H9 (cell line): ENCODE results near the gene SHISA4. TPM values are rescaled to one million over a fixed set of nuclear protein-coding genes. Genes with fewer than 3 reads are reported as not detected.
A peak's percentile ranks its signal among the peaks of the same experiment; 100 is the strongest.

Experiments
- DNase-seq: peaks from one replicate; pipeline ENCODE4 v3.0.0-alpha.2; 2017
- H2AFZ ChIP-seq: one replicate; pipeline ENCODE4 v1.6.1; 2013; ENCODE audit warnings: mild to moderate bottlenecking, low read length, control low read depth, moderate library complexity
- H2AK5ac ChIP-seq: 2 replicates; pipeline ENCODE4 v1.6.1; 2013; ENCODE audit warnings: low read length, control low read depth, mixed read lengths; ENCODE audit not compliant: insufficient read length
- H2BK120ac ChIP-seq: one replicate; pipeline ENCODE4 v1.6.1; 2013; ENCODE audit warnings: low read depth, mild to moderate bottlenecking, low read length, control low read depth, inconsistent platforms; ENCODE audit not compliant: poor library complexity, severe bottlenecking
- H2BK12ac ChIP-seq: 2 replicates; pipeline ENCODE4 v1.6.1; 2013; ENCODE audit warnings: low read length, control low read depth, mixed read lengths, low read depth; ENCODE audit not compliant: insufficient read length
- H2BK15ac ChIP-seq: 2 replicates; pipeline ENCODE4 v1.6.1; 2013; ENCODE audit warnings: low read depth, low read length, control low read depth
- H2BK20ac ChIP-seq: one replicate; pipeline ENCODE4 v1.6.1; 2013; ENCODE audit warnings: low read depth, mild to moderate bottlenecking, low read length, control low read depth, inconsistent platforms; ENCODE audit not compliant: poor library complexity, severe bottlenecking
- H2BK5ac ChIP-seq: 2 replicates; pipeline ENCODE4 v1.6.1; 2013; ENCODE audit warnings: low read length, control low read depth, mixed read lengths; ENCODE audit not compliant: insufficient read length
- H3K14ac ChIP-seq: 2 replicates; pipeline ENCODE4 v1.6.1; 2013; ENCODE audit warnings: low read length, control low read depth; ENCODE audit not compliant: insufficient read depth
- H3K18ac ChIP-seq: 2 replicates; pipeline ENCODE4 v1.6.1; 2013; ENCODE audit warnings: low read depth, mild to moderate bottlenecking, mixed read lengths, low read length, control low read depth; ENCODE audit not compliant: insufficient read length
- H3K23ac ChIP-seq: 2 replicates; pipeline ENCODE4 v1.6.1; 2013; ENCODE audit warnings: low read length, control low read depth, mixed read lengths, low read depth; ENCODE audit not compliant: insufficient read length
- H3K23me2 ChIP-seq: 2 replicates; pipeline ENCODE4 v1.6.1; 2013; ENCODE audit warnings: low read depth, mild to moderate bottlenecking, mixed read lengths, low read length, control low read depth; ENCODE audit not compliant: insufficient read length, poor library complexity, severe bottlenecking
- H3K27ac ChIP-seq: 2 replicates; pipeline ENCODE4 v1.5.1; 2013; ENCODE audit warnings: low read length, control low read depth, mixed read lengths, low read depth; ENCODE audit not compliant: insufficient read length
- H3K27me3 ChIP-seq: 2 replicates; pipeline ENCODE4 v1.6.1; 2013; ENCODE audit warnings: low read length, control low read depth, inconsistent platforms; ENCODE audit not compliant: insufficient read depth
- H3K4ac ChIP-seq: 2 replicates; pipeline ENCODE4 v1.6.1; 2013; ENCODE audit warnings: low read depth, mild to moderate bottlenecking, control low read depth, inconsistent platforms, low read length, moderate library complexity
- H3K4me1 ChIP-seq: 2 replicates; pipeline ENCODE4 v1.6.1; 2013; ENCODE audit warnings: low read length, control low read depth, inconsistent platforms; ENCODE audit not compliant: insufficient read depth
- H3K4me2 ChIP-seq: 2 replicates; pipeline ENCODE4 v1.6.1; 2013; ENCODE audit warnings: low read length, control low read depth, mixed read lengths; ENCODE audit not compliant: insufficient read length, insufficient read depth
- H3K56ac ChIP-seq: 2 replicates; pipeline ENCODE4 v1.6.1; 2013; ENCODE audit warnings: low read depth, mild to moderate bottlenecking, mixed read lengths, low read length, control low read depth; ENCODE audit not compliant: insufficient read length
- H3K79me1 ChIP-seq: 2 replicates; pipeline ENCODE4 v1.6.1; 2013; ENCODE audit warnings: low read depth, mild to moderate bottlenecking, moderate library complexity, low read length, control low read depth, inconsistent platforms; ENCODE audit not compliant: insufficient read depth, poor library complexity, severe bottlenecking
- H3K79me2 ChIP-seq: 2 replicates; pipeline ENCODE4 v1.6.1; 2013; ENCODE audit warnings: low read length, control low read depth, inconsistent platforms; ENCODE audit not compliant: insufficient read depth
- H3K9ac ChIP-seq: 2 replicates; pipeline ENCODE4 v1.6.1; 2013; ENCODE audit warnings: low read length, control low read depth, mixed read lengths; ENCODE audit not compliant: insufficient read length; ENCODE audit errors: extremely low read depth
- H3K9me3 ChIP-seq: one replicate; pipeline ENCODE4 v1.6.1; 2013; ENCODE audit warnings: low read depth, low read length, inconsistent platforms; ENCODE audit not compliant: control insufficient read depth
- H3T11ph ChIP-seq: one replicate; pipeline ENCODE4 v1.6.1; 2013; ENCODE audit warnings: mild to moderate bottlenecking, low read length, control low read depth, inconsistent platforms
- H4K20me1 ChIP-seq: one replicate; pipeline ENCODE4 v1.6.1; 2013; ENCODE audit not compliant: control insufficient read depth, insufficient read length, insufficient read depth
- H4K5ac ChIP-seq: 2 replicates; pipeline ENCODE4 v1.6.1; 2013; ENCODE audit warnings: low read depth, mild to moderate bottlenecking, mixed read lengths, low read length, control low read depth; ENCODE audit not compliant: insufficient read length
- H4K8ac ChIP-seq: replicated peaks from 2 replicates; pipeline ENCODE4 v1.6.1; 2013; ENCODE audit warnings: low read length, control low read depth, mixed read lengths, low read depth; ENCODE audit not compliant: insufficient read length
- H4K91ac ChIP-seq: 2 replicates; pipeline ENCODE4 v1.6.1; 2013; ENCODE audit warnings: low read depth, mild to moderate bottlenecking, moderate library complexity, mixed read lengths, low read length, control low read depth; ENCODE audit not compliant: insufficient read length
- H3K27ac Mint-ChIP-seq, 3 experiments: 2 replicates in 2 of 3; 3 replicates in 1 of 3; pipeline ENCODE4 v1.8.0; 2020 to 2021; ENCODE audit warnings: mixed read lengths in 3 of 3, mild to moderate bottlenecking in 1 of 3, moderate library complexity in 1 of 3
- H3K27me3 Mint-ChIP-seq: 2 replicates; pipeline ENCODE4 v1.8.0; 2021; ENCODE audit warnings: low read depth, mild to moderate bottlenecking, moderate library complexity, mixed read lengths
- H3K36me3 Mint-ChIP-seq, 3 experiments: 2 replicates in 2 of 3; 3 replicates in 1 of 3; pipeline ENCODE4 v1.8.0; 2020 to 2021; ENCODE audit warnings: low read depth in 3 of 3, mixed read lengths in 3 of 3; ENCODE audit not compliant: insufficient read depth in 1 of 3
- H3K4me1 Mint-ChIP-seq, 2 experiments: 2 replicates each; pipeline ENCODE4 v1.8.0; 2020; ENCODE audit warnings: mixed read lengths in 2 of 2
- H3K4me3 Mint-ChIP-seq, 2 experiments: 2 replicates in 1 of 2; 3 replicates in 1 of 2; pipeline ENCODE4 v1.8.0; 2020 to 2021; ENCODE audit warnings: mild to moderate bottlenecking in 2 of 2, mixed read lengths in 2 of 2, moderate library complexity in 1 of 2
- H3K9me3 Mint-ChIP-seq, 2 experiments: 2 replicates in 1 of 2; 3 replicates in 1 of 2; pipeline ENCODE4 v1.8.0; 2020; ENCODE audit warnings: mild to moderate bottlenecking in 2 of 2, mixed read lengths in 2 of 2, moderate library complexity in 1 of 2
- CTCF ChIP-seq: fragments of 200-600 bp; sonication (generic); conservative IDR thresholded peaks from 3 replicates; pipeline ENCODE4 v1.8.0; 2021; ENCODE audit warnings: antibody characterized with exemption, mild to moderate bottlenecking
- WGBS: extraction: QIAGEN DNeasy Blood & Tissue Kit; methylation state at CpG from one replicate; pipeline ENCODE4 v1.1.7; 2013; ENCODE audit warnings: missing lambda C conversion rate, low lambda C conversion rate, mixed read lengths; ENCODE audit not compliant: insufficient read length; ENCODE audit errors: extremely low coverage; 5-methylcytosine and 5-hydroxymethylcytosine counted together
- total RNA-seq: library from RNA; stranded (reverse); gene quantifications from 2 replicates; pipeline ENCODE4 v1.2.1, GENCODE V29; 2021

SHISA4 gene
- total RNA-seq, 1 experiment from 2014 or later = 6.3 TPM

- H3K27ac Mint-ChIP-seq = peak overlapping the region in 1 of 3 experiments; percentile 5; a peak in 2 of 7 replicates
- H3K4me3 Mint-ChIP-seq = no peak overlapping the region
- H3K4ac ChIP-seq = no peak overlapping the region
Observed at GRCh38 chr1:201939574-201939973, 50.9 kb downstream of the SHISA4 start.

More at GRCh38 chr1:201939574-201939973, 50.9 kb downstream of the SHISA4 start:
- Histone ChIP-seq H3K18ac (no peak overlapping the region), H3K14ac (no peak overlapping the region), H3K23me2 (peaks cover 6% of the 10 kb centered on the region), H4K91ac (no peak overlapping the region), H3K23ac (no peak overlapping the region), H3T11ph (no peak overlapping the region), H2BK15ac (no peak overlapping the region), H3K27ac (no peak overlapping the region), H3K4me2 (no peak overlapping the region), H3K4me1 (peaks cover 6% of the 10 kb centered on the region), H4K5ac (no peak overlapping the region), H4K20me1 (no peaks in the 10 kb centered on the region), H2BK120ac (no peak overlapping the region), H2BK5ac (no peak overlapping the region), H3K9me3 (no peaks in the 10 kb centered on the region), H2BK20ac (no peak overlapping the region), H3K79me2 (no peaks in the 10 kb centered on the region), H3K56ac (no peak overlapping the region), H2AK5ac (no peak overlapping the region), H3K79me1 (no peaks in the 10 kb centered on the region), H2AFZ (no peak overlapping the region), H3K9ac (no peak overlapping the region), H2BK12ac (no peak overlapping the region), H3K27me3 (no peaks in the 10 kb centered on the region), H4K8ac (no peak overlapping the region)
- no CpG with 5 or more reads among the region's 5 CpGs for WGBS
- no peak for DNase-seq
- H3K9me3 Mint-ChIP-seq = no peaks in the 10 kb centered on the region
- peaks cover 1% of the 10 kb centered on the region; the same call in 1 of the 2 replicates for H3K27me3 Mint-ChIP-seq
- H3K4me1 Mint-ChIP-seq = peaks cover 7 to 24% of the 10 kb centered on the region in 2 experiments
- no peaks in the 10 kb centered on the region for H3K36me3 Mint-ChIP-seq
- TF ChIP-seq CTCF = no peak
